Measurements from ENCODE around the gene NTNG2.

Gene NTNG2

GRCh38 chr9:132141344-132141947 is 20.4 kb upstream of the NTNG2 start:
- no peak for TF ChIP-seq GATA3 (IDR thresholded peaks at IDR 0.05; ENCODE audit: low read depth, low read length)
- no peak for TF ChIP-seq GATA2 (IDR thresholded peaks at IDR 0.05; ENCODE audit: low read depth, low read length)

GRCh38 chr9:132141948-132142594 is 19.8 kb upstream of the NTNG2 start:
- TF ChIP-seq GATA3 (IDR thresholded peaks at IDR 0.05; ENCODE audit: low read depth, low read length) (no peak), GATA2 (IDR thresholded peaks at IDR 0.05; ENCODE audit: low read depth, low read length) (no peak)

GRCh38 chr9:132142924-132143323 is 18.9 kb upstream of the NTNG2 start:
- TF ChIP-seq GATA2 (IDR thresholded peaks at IDR 0.05; ENCODE audit: low read depth, low read length) = no peak
- no peak for TF ChIP-seq GATA3 (IDR thresholded peaks at IDR 0.05; ENCODE audit: low read depth, low read length)

GRCh38 chr9:132143359-132143758 is 18.5 kb upstream of the NTNG2 start:
- TF ChIP-seq GATA2 (IDR thresholded peaks at IDR 0.05; ENCODE audit: low read depth, low read length) = no peak
- no peak for TF ChIP-seq GATA3 (IDR thresholded peaks at IDR 0.05; ENCODE audit: low read depth, low read length)

- no peak for TF ChIP-seq GATA2 (IDR thresholded peaks at IDR 0.05; ENCODE audit: low read depth, low read length)
- TF ChIP-seq GATA3 (IDR thresholded peaks at IDR 0.05; ENCODE audit: low read depth, low read length) = no peak
Observed at GRCh38 chr9:132144708-132145365, 17.0 kb upstream of the NTNG2 start.

GRCh38 chr9:132146039-132146438 is 15.8 kb upstream of the NTNG2 start:
- TF ChIP-seq GATA2 (IDR thresholded peaks at IDR 0.05; ENCODE audit: low read depth, low read length) = no peak
- TF ChIP-seq GATA3 (IDR thresholded peaks at IDR 0.05; ENCODE audit: low read depth, low read length) = no peak

GRCh38 chr9:132146575-132146974 is 15.3 kb upstream of the NTNG2 start:
- no peak for TF ChIP-seq GATA2 (IDR thresholded peaks at IDR 0.05; ENCODE audit: low read depth, low read length)
- TF ChIP-seq GATA3 (IDR thresholded peaks at IDR 0.05; ENCODE audit: low read depth, low read length) = no peak

- TF ChIP-seq GATA3 (IDR thresholded peaks at IDR 0.05; ENCODE audit: low read depth, low read length) = no peak
Observed at GRCh38 chr9:132147331-132147730, 14.5 kb upstream of the NTNG2 start.

- TF ChIP-seq GATA3 (IDR thresholded peaks at IDR 0.05; ENCODE audit: low read depth, low read length) (no peak), GATA2 (IDR thresholded peaks at IDR 0.05; ENCODE audit: low read depth, low read length) (no peak)
Observed at GRCh38 chr9:132147839-132148238, 14.0 kb upstream of the NTNG2 start.

- no peak for TF ChIP-seq GATA2 (IDR thresholded peaks at IDR 0.05; ENCODE audit: low read depth, low read length)
- TF ChIP-seq GATA3 (IDR thresholded peaks at IDR 0.05; ENCODE audit: low read depth, low read length) = no peak
Observed at GRCh38 chr9:132150256-132150655, 11.6 kb upstream of the NTNG2 start.

GRCh38 chr9:132151118-132151517 is 10.7 kb upstream of the NTNG2 start:
- TF ChIP-seq GATA2 (IDR thresholded peaks at IDR 0.05; ENCODE audit: low read depth, low read length) (no peak), GATA3 (IDR thresholded peaks at IDR 0.05; ENCODE audit: low read depth, low read length) (no peak)

- no peak for TF ChIP-seq GATA2 (IDR thresholded peaks at IDR 0.05; ENCODE audit: low read depth, low read length)
- TF ChIP-seq GATA3 (IDR thresholded peaks at IDR 0.05; ENCODE audit: low read depth, low read length) = no peak
Observed at GRCh38 chr9:132152231-132152630, 9.6 kb upstream of the NTNG2 start.

- TF ChIP-seq GATA2 (IDR thresholded peaks at IDR 0.05; ENCODE audit: low read depth, low read length) (no peak), GATA3 (IDR thresholded peaks at IDR 0.05; ENCODE audit: low read depth, low read length) (no peak)
Observed at GRCh38 chr9:132154863-132155567, 6.8 kb upstream of the NTNG2 start.

- no peak for TF ChIP-seq GATA2 (IDR thresholded peaks at IDR 0.05; ENCODE audit: low read depth, low read length)
- no peak for TF ChIP-seq GATA3 (IDR thresholded peaks at IDR 0.05; ENCODE audit: low read depth, low read length)
Observed at GRCh38 chr9:132155568-132155895, 6.3 kb upstream of the NTNG2 start.

GRCh38 chr9:132156262-132156661 is 5.6 kb upstream of the NTNG2 start:
- TF ChIP-seq GATA2 (IDR thresholded peaks at IDR 0.05; ENCODE audit: low read depth, low read length) = no peak
- no peak for TF ChIP-seq GATA3 (IDR thresholded peaks at IDR 0.05; ENCODE audit: low read depth, low read length)
